ENCODE results near the gene HOXA6. TPM values are rescaled to one million over a fixed set of nuclear protein-coding genes. Genes with fewer than 3 reads are reported as not detected.

Gene HOXA6
- total and polyA plus RNA-seq, 4 donors: 0.23 TPM; not detected in 3

GRCh38 chr7:27186668-27187474 lies 39.3 kb upstream of the HOXA6 start:
- no peak overlapping the region for H3K27ac ChIP-seq (ENCODE audit: low read depth in 1 of 2, low read length in 2 of 2)
- no peaks in the 10 kb centered on the region for H3K36me3 ChIP-seq (ENCODE audit: control insufficient read depth in 4 of 4, insufficient read depth in 3 of 4, low read depth in 1 of 4, low read length in 3 of 4)
- H3K4me1 ChIP-seq (ENCODE audit: control insufficient read depth in 4 of 4, insufficient read depth in 4 of 4, low read length in 3 of 4): peaks cover 7 to 28% (median 18%) of the 10 kb centered on the region in 4 donors
- peaks cover 13 to 47% (median 39%) of the 10 kb centered on the region in 4 donors for H3K27me3 ChIP-seq (ENCODE audit: control insufficient read depth in 4 of 4, insufficient read depth in 4 of 4, low read length in 3 of 4)
- H3K4me3 ChIP-seq (ENCODE audit: low read depth in 1 of 3, low read length in 3 of 3): no peak overlapping the region
- H3K9me3 ChIP-seq (ENCODE audit: control insufficient read depth in 4 of 4, low read length in 3 of 4): peaks cover 0 to 9% (median 0%) of the 10 kb centered on the region in 4 donors
- no peak for DNase-seq (ENCODE audit: low spot score)
- WGBS: 20% methylated on average over 4 of the region's 4 CpGs
- H3K9ac ChIP-seq (ENCODE audit: low read depth in 1 of 2, low read length in 2 of 2): no peak overlapping the region
- TF ChIP-seq, protein P1, sequence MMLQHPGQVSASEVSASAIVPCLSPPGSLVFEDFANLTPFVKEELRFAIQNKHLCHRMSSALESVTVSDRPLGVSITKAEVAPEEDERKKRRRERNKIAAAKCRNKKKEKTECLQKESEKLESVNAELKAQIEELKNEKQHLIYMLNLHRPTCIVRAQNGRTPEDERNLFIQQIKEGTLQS (IDR thresholded peaks at IDR 0.05): no peak
- TF ChIP-seq JUND (IDR thresholded peaks at IDR 0.05) (no peak), GABPA (IDR thresholded peaks at IDR 0.05 in 1 of 2, conservative IDR thresholded peaks at IDR 0.05 in 1 of 2) (no peak), RXRA (IDR thresholded peaks at IDR 0.05) (no peak), TAF1 (conservative IDR thresholded peaks at IDR 0.05) (no peak), YY1 (IDR thresholded peaks at IDR 0.05) (no peak), RAD21 (IDR thresholded peaks at IDR 0.05) (no peak), HNF4A (conservative IDR thresholded peaks at IDR 0.05) (no peak), FOXA1 (IDR thresholded peaks at IDR 0.05) (no peak), SP1 (IDR thresholded peaks at IDR 0.05) (no peak), NR2F2 (IDR thresholded peaks at IDR 0.05) (no peak)
- TF ChIP-seq, protein P2, sequence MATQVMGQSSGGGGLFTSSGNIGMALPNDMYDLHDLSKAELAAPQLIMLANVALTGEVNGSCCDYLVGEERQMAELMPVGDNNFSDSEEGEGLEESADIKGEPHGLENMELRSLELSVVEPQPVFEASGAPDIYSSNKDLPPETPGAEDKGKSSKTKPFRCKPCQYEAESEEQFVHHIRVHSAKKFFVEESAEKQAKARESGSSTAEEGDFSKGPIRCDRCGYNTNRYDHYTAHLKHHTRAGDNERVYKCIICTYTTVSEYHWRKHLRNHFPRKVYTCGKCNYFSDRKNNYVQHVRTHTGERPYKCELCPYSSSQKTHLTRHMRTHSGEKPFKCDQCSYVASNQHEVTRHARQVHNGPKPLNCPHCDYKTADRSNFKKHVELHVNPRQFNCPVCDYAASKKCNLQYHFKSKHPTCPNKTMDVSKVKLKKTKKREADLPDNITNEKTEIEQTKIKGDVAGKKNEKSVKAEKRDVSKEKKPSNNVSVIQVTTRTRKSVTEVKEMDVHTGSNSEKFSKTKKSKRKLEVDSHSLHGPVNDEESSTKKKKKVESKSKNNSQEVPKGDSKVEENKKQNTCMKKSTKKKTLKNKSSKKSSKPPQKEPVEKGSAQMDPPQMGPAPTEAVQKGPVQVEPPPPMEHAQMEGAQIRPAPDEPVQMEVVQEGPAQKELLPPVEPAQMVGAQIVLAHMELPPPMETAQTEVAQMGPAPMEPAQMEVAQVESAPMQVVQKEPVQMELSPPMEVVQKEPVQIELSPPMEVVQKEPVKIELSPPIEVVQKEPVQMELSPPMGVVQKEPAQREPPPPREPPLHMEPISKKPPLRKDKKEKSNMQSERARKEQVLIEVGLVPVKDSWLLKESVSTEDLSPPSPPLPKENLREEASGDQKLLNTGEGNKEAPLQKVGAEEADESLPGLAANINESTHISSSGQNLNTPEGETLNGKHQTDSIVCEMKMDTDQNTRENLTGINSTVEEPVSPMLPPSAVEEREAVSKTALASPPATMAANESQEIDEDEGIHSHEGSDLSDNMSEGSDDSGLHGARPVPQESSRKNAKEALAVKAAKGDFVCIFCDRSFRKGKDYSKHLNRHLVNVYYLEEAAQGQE (IDR thresholded peaks at IDR 0.05): no peak
- TF ChIP-seq, protein P3, sequence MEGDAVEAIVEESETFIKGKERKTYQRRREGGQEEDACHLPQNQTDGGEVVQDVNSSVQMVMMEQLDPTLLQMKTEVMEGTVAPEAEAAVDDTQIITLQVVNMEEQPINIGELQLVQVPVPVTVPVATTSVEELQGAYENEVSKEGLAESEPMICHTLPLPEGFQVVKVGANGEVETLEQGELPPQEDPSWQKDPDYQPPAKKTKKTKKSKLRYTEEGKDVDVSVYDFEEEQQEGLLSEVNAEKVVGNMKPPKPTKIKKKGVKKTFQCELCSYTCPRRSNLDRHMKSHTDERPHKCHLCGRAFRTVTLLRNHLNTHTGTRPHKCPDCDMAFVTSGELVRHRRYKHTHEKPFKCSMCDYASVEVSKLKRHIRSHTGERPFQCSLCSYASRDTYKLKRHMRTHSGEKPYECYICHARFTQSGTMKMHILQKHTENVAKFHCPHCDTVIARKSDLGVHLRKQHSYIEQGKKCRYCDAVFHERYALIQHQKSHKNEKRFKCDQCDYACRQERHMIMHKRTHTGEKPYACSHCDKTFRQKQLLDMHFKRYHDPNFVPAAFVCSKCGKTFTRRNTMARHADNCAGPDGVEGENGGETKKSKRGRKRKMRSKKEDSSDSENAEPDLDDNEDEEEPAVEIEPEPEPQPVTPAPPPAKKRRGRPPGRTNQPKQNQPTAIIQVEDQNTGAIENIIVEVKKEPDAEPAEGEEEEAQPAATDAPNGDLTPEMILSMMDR (IDR thresholded peaks at IDR 0.05; ENCODE audit: low read depth, low read length, missing input control): no peak
- TF ChIP-seq, protein P4, sequence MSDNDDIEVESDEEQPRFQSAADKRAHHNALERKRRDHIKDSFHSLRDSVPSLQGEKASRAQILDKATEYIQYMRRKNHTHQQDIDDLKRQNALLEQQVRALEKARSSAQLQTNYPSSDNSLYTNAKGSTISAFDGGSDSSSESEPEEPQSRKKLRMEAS (IDR thresholded peaks at IDR 0.05): no peak

- H3K9ac ChIP-seq (ENCODE audit: low read depth in 1 of 2, low read length in 2 of 2): no peak overlapping the region
- peaks cover 13 to 46% (median 33%) of the 10 kb centered on the region in 4 donors for H3K27me3 ChIP-seq (ENCODE audit: control insufficient read depth in 4 of 4, insufficient read depth in 4 of 4, low read length in 3 of 4)
- WGBS: 6% methylated on average over 24 of the region's 24 CpGs
Measured at GRCh38 chr7:27185854-27186667, 38.5 kb upstream of the HOXA6 start.

More at GRCh38 chr7:27185854-27186667, 38.5 kb upstream of the HOXA6 start:
- no peak for DNase-seq (ENCODE audit: low spot score)
- H3K4me1 ChIP-seq (ENCODE audit: control insufficient read depth in 4 of 4, insufficient read depth in 4 of 4, low read length in 3 of 4): peaks cover 6 to 27% (median 17%) of the 10 kb centered on the region in 4 donors
- H3K9me3 ChIP-seq (ENCODE audit: control insufficient read depth in 4 of 4, low read length in 3 of 4): peaks cover 0 to 4% (median 0%) of the 10 kb centered on the region in 4 donors
- TF ChIP-seq EGR1 (IDR thresholded peaks at IDR 0.05; ENCODE audit: low read depth in 2 of 2): no peak
- no peak for TF ChIP-seq TAF1 (conservative IDR thresholded peaks at IDR 0.05)
- TF ChIP-seq RAD21 (IDR thresholded peaks at IDR 0.05): no peak
- TF ChIP-seq FOXA1 (IDR thresholded peaks at IDR 0.05): no peak
- TF ChIP-seq, protein P2 (IDR thresholded peaks at IDR 0.05): no peak
- TF ChIP-seq, protein P3 (IDR thresholded peaks at IDR 0.05; ENCODE audit: low read depth, low read length, missing input control): no peak
- no peak for TF ChIP-seq FOXA2 (IDR thresholded peaks at IDR 0.05)
- no peak for TF ChIP-seq NR2F2 (IDR thresholded peaks at IDR 0.05)
- H3K36me3 ChIP-seq (ENCODE audit: control insufficient read depth in 4 of 4, insufficient read depth in 3 of 4, low read depth in 1 of 4, low read length in 3 of 4): no peaks in the 10 kb centered on the region
- H3K4me3 ChIP-seq (ENCODE audit: low read depth in 1 of 3, low read length in 3 of 3): no peak overlapping the region
- H3K27ac ChIP-seq (ENCODE audit: low read depth in 1 of 2, low read length in 2 of 2): no peak overlapping the region
